Activated CD4-positive, CD25-positive, alpha-beta regulatory T cell treated with anti-CD3 and anti-CD28 coated beads, Interleukin-2, amount 50 U/mL, for 24 hours (primary cell): ENCODE results near the gene SRGAP1.
"Not testable (repeated sequence)": the region's sequence is repeated elsewhere in the genome, so short reads cannot be mapped to it uniquely, and the experiment has no call there.

ENCODE experiments used
- ATAC-seq, 2 donors: fragments of 150-1000 bp; cut with Tn5 transposase; one replicate each; pipeline ENCODE4 v1.10.0; 2021; ENCODE audit warnings: mild to moderate bottlenecking in 1 of 2, moderate library complexity in 1 of 2

SRGAP1 gene

DNA sequence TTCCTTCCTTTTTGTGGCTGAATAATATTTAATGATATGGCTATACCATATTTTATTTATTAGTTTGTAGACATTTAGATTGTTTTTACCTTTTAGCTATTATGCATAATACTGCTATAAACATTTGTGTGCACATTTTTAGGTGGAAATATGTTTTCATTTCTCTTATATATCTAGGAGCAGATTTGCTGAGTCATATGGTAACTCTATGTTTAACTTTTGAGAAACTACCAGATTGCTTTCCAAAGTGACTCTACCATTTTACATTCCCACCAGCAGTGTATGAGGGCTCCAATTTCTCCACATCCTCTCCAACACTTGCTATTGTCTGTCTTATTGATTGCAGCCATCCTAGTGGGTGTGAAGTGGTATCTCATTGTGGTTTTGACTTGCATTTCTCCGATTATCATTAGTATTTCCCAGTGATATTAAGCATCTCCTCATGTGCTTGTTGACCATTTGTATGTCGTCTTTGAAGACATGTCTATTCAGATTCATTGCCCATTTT lies 217.4 kb downstream of the SRGAP1 start:
- ATAC-seq: no peak

GRCh38 chr12:64063121-64063520 lies 218.6 kb downstream of the SRGAP1 start:
- no peak for ATAC-seq

DNA sequence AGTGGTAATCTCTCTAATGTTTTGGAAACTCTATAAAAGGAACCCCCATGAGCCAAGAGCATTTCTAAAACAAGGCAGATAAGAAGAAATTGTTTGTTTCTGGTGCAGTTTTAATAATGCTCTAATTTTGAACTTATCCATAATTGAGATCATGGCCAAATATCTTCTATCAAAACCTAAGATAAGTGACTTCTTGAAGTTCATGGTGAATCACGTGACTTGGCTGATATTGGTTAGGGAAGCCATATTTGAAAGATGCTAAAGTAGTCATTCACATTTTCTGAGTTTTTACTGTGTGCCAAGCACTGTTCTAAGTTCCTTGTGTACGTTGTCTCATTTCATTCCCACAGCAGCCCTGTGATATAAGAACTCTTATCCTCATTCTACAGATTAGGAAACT lies 219.7 kb downstream of the SRGAP1 start:
- no peak for ATAC-seq

GRCh38 chr12:64064706-64065105 lies 220.2 kb downstream of the SRGAP1 start:
- no peak for ATAC-seq

DNA sequence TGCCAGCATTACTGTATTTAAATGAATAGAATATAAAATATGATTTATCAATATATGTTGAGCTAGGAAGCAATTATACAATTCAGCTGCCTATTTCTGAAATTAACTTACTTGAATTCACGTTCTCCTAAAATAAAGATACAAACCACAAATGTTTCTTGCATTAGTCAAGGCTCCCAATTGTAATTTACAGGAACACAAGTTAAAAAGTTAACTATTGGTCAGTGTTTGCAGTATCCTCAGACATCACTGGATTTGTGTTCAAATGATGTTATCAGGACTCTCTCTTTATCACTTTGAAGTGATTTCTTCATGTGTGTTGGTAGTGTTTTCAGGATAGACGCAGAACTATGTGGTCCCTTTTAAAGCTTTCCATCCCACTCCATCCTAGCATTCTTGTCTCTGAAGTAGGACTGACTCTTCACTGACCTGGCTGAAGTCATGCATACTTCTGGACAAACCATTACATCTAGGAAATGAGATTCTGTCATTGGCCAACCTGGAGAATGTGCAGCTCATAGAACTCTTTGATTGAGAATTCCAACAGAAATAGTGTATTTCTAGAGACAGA lies 221.5 kb downstream of the SRGAP1 start:
- ATAC-seq: no peak

GRCh38 chr12:64066776-64067175 lies 222.3 kb downstream of the SRGAP1 start:
- ATAC-seq: no peak

- ATAC-seq: no peak
These were observed 226.0 kb downstream of the SRGAP1 start for GRCh38 chr12:64070454-64070853.

DNA sequence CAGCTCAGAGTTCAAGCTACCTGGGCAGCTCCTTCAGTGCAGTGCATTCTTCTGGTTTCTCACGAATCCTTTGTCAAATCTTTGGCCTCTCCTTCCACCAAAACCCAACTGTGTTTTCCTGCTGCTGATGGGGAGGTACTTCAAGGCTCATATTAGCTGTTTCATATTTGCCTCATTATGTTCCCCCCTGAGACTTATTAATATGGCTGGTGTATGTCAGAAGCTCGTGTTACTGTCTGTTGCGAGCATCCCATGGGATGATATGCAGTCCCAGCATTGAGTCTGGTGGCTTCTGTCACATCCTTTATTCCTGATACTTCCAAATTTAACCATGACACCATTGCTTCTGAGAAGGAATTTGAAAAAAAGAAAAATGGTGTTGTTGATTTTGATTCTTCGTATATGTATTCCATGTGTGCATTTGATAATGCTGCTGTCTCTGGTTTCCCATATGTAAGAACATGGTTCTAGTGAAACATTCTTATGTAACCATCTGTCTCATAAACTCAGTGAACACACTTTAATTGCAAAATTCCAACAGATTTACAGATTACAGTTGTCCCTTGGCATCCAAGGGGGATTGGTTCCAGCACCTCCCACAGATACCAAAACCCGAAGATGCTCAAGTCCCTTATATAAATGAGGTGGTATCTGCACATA lies 228.5 kb downstream of the SRGAP1 start:
- no peak for ATAC-seq

GRCh38 chr12:64076565-64076964 lies 232.1 kb downstream of the SRGAP1 start:
- ATAC-seq: not testable (repeated sequence)

GRCh38 chr12:64077922-64078321 lies 233.4 kb downstream of the SRGAP1 start:
- no peak for ATAC-seq

GRCh38 chr12:64080319-64081007 lies 236.0 kb downstream of the SRGAP1 start:
- no peak for ATAC-seq

- ATAC-seq: no peak
These were observed 236.5 kb downstream of the SRGAP1 start for GRCh38 chr12:64081008-64081404.

DNA sequence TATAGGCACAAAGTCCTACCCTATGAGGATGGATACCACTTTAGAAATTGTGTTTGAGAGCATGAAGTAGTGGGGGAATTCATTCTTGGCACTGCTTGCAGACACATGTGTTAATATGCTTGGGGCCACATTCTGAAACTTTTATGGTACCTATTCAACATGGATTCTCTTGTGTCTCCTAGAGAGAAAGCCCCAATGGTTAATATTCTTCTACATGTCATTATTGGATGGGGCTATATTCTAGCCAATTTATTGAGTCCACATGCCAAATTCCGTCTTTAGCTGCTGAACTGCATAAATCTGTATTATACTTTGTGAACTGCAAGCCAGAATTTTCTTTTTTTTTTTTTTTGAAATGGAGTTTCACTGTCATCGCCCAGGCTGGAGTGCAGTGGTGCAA lies 237.6 kb downstream of the SRGAP1 start:
- ATAC-seq: no peak

DNA sequence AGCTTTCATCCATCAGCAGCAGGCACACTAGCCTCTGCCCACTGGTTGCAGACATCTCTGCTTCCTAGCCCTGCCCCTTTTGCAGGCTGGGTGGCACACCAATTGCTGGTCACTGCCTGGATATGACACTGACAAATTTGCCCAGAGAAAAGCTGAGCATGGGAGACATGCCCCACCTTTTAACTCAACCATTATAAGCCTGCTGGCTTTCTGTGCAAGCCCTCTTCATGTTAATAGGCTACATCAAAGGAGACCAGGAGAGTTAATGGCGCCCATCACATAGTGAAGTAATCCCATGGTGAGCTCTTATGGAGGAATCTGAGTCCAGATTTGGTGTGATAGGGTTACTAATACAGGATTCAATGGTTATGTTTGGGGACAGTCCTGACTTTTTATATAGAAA lies 238.4 kb downstream of the SRGAP1 start:
- ATAC-seq: no peak

DNA sequence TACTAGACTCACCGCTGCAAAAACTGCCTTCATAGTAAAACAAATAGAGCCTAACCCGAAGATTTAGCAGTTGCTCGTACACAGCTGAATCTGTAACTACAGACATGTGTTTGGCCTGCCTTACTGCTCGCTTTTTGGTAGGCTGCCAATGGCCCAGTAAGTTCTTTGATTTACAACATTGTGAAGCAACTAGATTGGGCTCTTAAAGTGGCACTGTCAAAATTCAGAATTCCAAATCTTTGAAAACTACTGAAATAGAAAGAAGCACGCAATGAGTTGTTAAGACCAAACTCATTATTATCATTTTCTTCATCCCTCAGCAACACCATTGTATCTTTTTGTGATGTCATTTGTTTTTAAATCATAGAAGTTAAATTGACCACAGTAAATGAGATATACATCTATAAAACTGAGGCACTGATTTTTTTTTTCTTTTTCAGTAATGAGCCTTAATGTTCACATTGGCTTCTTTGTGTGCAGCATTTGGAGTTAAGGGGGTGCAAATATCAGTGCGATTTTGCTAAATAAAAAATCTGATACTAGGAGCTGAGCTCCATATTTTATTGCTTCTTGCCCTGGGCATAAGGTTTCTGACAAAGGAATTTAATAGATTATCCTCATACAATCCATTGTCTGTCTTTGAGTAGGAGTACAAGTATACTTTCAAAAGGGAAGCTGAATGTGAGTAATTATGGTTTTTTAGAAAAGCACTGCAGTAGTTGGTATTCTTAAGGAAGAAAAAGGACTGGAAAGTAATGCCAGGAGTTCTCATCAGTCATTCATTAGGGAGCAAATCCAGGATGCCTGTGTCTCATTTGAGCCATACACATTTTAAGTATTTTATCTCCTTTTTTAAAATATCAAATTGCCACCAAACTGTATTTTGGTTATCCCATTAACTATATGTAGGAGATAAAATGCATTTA lies 239.0 kb downstream of the SRGAP1 start:
- no peak for ATAC-seq

GRCh38 chr12:64085154-64085553 lies 240.7 kb downstream of the SRGAP1 start:
- no peak for ATAC-seq

DNA sequence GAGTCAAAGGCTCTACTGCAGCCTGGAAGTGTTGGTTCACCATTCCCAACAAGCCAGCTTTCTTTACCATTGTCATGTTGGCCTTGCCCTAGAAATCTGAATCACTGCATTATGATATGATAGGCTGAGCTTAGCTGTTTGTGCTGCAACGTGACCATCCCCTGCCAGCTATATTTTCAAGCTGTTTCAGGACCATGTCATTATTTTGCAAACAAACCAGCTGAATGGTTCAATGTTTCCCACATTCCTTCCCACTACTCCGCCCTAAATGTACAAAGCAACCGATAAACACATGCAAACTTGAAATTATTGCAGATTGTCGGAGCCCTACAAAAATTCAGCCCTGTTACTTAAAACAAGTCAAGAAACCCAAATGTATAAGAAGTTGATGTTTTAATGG lies 241.5 kb downstream of the SRGAP1 start:
- no peak for ATAC-seq

DNA sequence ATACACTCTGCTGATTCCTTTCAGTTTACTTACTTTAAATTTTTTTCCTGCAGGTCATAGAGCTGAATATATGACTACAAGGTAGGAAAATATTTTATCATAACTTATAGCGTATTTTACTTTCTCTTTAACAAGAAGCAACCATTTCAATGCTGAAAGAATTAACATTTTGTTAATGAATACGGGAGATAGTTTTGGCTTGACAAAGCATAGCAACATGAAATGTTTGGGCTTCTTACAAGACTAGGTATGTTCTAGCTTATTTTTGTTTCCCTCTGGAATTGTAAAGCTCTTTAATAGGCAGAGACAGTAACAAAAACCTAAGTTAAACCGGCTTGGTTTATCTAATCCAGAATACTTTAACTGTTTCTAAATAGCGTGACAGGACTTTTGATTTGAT lies 242.4 kb downstream of the SRGAP1 start:
- no peak for ATAC-seq

DNA sequence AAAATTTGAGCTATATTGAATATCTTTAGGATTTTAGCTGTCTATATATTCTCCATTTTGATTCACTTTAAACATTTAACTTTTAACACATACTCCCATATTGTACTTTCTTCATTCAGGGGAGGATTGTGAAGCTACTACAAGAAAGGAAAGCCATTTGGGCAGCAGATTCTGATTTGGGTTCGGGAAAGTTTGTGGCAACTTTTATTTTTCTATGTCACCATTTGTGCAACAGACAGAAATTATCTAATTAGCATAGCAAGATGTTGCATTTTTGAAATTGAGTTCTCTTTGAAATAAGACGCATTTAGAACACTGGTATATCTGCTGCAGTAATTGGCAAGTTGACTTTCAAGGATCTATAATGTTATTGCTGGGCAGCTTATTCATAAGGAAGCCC lies 243.3 kb downstream of the SRGAP1 start:
- no peak for ATAC-seq

DNA sequence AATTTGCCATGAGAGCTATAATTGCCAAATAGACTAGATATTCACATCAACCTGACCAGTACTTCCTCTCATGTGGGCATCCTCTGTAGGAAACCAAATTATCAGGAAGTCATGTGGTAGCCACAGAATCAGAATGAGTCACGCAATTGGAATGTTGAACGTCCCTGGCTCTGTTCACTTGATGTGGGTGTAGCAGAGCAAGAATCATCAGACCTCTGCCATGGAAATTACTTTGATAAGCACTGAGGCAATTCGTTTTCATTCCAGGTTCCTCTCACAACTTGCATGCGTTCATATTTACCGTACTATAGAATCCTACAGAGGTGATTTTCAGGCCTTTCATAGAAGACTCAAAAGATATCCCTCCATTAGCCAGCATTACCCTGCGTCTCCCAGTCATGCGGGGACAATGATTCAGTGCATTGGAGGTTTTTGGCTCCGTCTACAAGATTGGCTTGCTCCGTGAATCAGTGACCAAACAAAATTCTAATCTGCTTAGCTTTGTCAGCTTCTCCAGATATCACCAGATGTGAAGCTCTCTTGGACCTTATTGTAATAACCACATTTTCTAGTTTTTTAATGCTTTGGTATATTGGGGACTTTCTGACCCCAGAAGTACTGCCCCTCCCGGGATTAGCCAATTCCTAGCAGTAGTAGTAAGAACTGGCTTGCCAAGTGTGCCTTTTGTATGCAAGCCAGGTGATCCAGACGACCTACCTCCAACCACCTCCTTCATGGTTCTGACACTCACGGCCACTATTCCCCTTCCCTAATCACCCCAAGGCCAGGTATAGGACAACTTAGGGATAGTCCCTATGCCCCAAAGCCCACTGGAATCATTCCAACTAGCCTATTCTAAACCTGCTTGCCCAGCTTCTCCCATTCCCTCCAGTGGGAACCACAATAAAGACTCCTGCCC lies 244.2 kb downstream of the SRGAP1 start:
- ATAC-seq: no peak

DNA sequence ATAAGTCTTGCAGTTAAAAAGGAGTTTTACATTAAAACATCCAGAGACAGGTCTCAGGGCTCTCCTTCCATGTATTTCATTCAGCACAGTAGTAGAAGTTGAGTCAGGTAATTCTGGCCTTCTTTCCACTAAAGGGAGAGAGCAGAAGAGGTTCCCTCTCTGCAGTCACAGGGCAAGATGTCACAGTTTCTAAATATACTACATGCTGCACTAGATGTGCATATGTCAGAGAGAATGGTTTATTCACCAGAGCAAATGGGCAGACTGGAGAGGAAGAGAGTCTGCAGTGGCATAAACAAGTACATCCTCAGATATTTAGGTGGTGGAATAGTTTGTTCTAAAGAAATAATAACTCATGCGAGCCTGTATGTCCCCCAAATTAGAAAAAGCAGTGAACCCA lies 245.5 kb downstream of the SRGAP1 start:
- no peak for ATAC-seq

DNA sequence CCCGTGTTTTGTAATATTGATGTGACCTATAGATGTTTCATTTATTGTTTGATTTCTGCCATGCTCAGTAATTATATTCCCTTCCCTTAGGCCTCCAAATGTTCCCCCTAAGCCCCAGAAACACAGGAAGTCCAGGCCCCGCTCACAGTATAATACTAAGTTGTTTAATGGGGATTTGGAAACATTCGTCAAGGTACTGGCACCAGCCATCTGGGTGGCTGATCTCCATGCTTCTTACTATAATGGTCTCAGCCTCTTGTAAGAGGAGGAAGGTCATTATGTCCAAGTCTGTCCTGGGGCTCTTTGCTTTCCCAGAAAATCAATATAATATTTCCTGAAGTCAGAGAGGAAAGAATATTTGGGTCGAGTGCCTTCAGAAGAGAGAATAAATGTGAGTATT lies 246.7 kb downstream of the SRGAP1 start:
- ATAC-seq: no peak
